Muscle of back (tissue), 11 donors: ENCODE data around the gene TOP2A. TPM values are rescaled to one million over a fixed set of nuclear protein-coding genes. Genes with fewer than 3 reads are reported as not detected.

Experiments
- DNase-seq, 3 donors: peaks; one replicate each; pipeline versions ENCODE4 v3.0.0 to v3.0.0-alpha.2; 2013
- polyA plus RNA-seq, 10 donors: library from polyadenylated mRNA; unstranded; fragments of 120-200 nt; gene quantifications; one replicate each; pipeline ENCODE4 v1.2.1, GENCODE V29; 2013; ENCODE audit not compliant: insufficient read length in 10 of 10

The TOP2A gene
- polyA plus RNA-seq, 10 donors = 50.2 to 119 (median 78.6) TPM

DNA sequence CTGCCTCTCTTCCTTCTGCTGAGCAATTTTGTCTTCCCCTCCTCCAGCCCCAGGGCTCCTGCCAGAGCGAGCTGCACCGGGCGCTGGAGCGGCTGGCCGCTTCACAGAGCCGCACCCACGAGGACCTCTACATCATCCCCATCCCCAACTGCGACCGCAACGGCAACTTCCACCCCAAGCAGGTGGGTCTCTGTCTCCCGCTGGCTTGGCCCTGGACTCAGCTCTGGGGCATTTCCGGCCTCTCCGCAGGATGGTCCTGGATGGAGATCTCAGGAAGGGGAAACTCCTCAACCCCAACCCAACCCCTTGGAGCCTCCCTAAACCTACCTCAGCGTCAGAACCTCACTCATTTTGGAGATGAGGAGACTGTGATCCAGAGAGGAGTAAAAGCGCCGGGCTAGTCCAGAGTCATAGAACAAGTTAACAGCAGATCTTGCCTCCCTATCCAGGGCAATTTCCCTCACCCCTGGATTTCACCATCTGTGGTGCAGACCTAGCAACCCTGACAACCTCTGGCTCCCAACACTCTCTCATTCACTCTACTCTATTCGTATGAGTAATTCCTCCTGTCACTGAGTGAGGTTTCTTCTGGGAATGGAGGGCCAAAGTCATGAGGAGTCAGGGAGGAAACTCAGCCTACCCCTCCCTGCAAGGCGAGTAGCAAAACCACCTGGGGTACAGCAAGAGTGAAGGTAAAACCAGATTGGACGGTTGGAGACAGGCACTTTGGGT lies 36.4 kb upstream of the TOP2A start:
- no peak for DNase-seq

- no peak for DNase-seq
These were observed 35.3 kb upstream of the TOP2A start for GRCh38 chr17:40452921-40453378.

DNA sequence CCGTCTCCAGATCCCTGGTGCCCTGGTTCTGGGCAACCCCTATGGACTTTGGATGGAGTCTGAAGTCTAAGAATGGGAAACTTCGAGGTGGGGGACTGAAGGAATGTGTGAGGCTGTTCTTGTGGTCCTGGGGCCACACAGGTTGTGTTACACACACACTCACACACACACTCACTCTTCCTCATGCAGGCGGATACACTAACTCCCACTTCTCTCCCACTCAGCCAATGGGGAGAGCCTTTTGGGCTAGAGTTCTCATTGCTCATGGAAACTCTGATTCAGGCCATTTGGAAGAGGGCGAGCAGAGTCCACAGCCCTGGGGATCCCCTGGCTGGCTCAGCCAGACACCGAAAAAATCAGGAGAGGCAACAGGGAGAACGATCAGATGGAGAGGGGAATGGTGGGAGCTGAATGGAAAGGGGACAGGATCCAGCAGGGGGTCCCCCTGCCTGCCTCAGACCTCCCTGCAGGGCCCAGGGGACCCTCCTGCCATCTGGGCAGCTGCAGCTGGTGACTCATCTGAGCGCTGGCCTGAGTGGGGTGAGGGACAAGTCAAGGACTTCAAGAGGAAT lies 34.6 kb upstream of the TOP2A start:
- peak; percentile 89 to 95 (median 90) for DNase-seq

GRCh38 chr17:40451420-40451819 lies 33.7 kb upstream of the TOP2A start:
- peak; percentile 81 to 93 (median 92) for DNase-seq

GRCh38 chr17:40450175-40450574 lies 32.5 kb upstream of the TOP2A start:
- no peak for DNase-seq

- DNase-seq = no peak
These were observed 31.1 kb upstream of the TOP2A start for GRCh38 chr17:40448639-40449261.

DNA sequence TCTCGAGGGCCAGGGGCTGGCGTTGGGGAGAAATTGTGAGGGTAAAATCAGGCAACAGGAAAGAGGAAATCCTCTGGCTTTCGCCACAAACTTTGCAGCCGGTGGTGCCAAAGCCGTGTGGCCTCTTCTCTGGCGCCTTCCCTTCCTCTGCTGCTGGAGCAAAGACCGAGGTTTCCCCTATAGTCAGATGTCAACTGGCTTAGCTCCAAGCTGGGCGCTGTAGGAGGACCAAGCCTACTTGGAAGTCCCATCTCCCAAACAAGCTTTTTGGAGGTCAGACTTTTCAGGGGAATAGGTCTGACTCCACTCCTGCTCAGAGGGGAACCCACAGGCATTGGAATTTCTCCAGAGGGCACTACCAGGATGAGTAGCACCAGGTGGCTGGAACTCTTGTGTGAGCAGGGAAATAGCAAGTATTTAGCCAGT lies 30.5 kb upstream of the TOP2A start:
- DNase-seq = no peak

- no peak for DNase-seq
These were observed 30.1 kb upstream of the TOP2A start for GRCh38 chr17:40447806-40448205.

DNA sequence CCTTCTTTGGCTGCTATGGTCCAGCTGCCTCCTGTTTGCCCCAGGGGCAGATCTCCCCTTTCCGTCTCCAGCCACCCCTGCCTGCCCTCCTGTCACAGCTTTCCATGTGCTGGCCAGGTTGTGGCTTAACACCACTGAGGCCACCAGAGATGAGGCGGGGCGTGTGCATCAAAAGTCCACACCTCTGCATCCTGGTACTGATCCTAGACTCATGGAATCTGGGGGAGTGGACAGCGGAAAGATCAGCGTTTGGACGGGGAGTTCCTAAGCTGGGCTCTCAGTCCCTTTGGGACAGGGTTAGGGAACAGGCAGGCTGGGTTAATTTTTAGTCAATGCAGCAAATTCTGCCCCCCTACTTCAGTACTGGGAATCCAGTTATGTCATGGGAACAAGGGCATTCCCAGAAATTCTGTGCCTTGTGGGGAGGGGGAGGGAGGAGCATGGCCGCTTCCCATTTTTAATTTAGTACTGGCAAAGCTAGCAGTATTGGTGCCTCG lies 29.5 kb upstream of the TOP2A start:
- DNase-seq = peak in 1 of 3 donors; percentile 52

DNA sequence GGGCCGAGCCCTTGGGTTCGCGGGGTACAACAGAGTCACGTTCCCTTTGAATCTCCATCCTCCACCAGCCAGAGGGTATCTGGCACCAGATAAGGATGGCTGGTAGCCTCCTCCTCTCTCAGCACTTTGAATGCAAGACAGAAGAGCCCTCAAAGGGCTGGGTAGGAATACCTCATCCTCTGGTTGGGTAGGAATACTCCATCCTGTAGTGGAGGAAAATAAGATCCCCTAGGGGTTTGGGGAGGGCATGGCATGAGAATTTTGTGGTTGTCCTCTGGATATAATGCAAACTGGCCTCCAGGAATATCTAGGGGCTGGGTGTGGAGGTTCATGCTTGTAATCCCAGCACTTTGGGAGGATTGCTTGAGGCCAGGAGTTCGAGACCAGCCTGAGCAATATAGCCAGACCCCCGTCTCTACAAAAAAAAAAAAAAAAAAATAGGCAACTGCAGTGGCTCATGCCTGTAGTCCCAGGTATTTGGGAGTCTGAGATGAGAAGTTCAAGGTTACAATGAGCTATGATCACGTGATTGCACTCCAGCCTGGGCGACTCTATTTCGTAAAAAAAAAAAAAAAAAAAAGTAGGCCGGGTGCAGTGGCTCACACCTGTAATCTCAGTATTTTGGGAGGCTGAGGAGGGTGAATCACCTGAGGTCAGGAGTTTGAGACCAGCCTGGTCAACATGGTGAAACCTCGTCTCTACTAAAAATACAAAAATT lies 28.2 kb upstream of the TOP2A start:
- no peak for DNase-seq

DNA sequence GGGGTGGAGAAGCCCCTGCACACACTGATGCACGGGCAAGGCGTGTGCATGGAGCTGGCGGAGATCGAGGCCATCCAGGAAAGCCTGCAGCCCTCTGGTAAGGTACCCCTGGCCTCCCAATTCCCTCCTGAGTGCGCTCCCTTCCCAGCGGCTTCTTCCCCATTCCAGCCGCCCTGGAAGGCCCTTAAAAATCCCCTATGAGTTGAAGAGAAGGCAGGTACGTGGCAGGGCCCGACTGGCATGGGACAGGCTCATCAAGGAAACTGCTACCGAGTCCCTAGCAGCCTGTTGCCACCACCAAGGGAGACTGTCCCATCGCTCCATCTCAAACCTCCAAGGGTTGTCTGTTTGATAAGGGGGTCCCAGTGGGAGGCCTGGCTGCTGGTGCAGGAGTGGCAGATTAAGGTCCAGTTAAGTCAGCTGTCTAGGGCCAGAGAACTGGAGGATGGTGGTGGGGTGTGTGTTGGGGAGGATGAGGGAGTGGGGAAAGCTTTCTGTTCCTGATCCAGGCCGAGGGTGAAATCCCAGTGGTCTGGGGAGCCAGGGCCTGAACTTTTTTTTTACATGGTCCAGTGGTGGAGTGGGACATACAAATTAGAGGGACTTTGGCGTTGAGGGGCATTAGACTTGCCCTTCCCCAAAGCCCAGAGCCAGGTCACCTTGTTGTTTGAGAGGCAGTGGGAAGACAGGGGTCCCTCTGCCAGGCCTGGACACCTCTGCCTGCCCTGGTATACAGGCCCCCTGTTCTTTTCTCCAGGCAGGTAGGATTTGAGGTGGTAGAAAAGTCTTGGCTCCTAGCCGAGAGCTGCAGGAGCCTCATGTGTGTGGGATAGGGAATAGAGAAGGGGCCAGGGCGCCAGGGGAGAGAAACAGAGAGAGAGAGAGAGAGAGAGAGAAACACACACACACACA lies 26.5 kb upstream of the TOP2A start:
- peak in 1 of 3 donors; percentile 61 for DNase-seq

- DNase-seq = peak; percentile 69 to 93 (median 84)
These were observed 25.7 kb upstream of the TOP2A start, which contains the start of gene IGFBP4 for GRCh38 chr17:40443196-40443987. Gene IGFBP4, plus strand, starts transcription at chr17:40443450. Its CDS starts 286 bp downstream, at chr17:40443736.

- no peak for DNase-seq
These were observed 24.9 kb upstream of the TOP2A start for GRCh38 chr17:40442392-40443195.

- no peak for DNase-seq
These were observed 22.5 kb upstream of the TOP2A start for GRCh38 chr17:40440166-40440565.

DNA sequence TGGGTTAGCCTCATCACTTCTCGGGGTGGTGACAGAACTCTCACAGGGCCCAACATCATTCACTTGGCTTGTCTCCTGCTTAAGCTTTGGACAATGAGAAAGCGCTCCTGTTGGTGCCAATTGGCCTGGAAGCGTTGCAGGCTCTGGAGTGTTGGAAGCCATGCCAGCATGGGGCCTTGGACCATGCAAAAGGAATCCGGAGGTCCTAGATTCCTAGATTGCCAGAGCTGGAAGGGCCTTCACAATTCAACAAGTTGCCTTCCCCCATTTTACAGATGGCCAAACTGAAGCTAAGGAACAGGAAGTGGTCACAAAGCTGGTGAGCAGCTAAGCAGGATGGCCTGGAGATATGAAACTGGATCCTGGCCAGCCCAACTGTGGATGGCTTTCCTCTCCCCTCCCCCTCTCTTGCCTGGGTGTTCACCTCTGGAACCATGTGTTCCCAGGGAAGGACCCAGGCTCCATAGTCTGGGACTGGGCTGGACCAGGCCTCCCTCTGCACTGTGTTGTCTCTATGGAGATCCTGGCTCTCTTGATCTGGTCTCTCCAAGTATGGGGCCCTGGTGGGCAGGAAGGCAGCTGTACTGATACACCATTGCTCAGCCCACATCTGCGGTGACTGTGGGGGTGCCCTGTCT lies 19.5 kb upstream of the TOP2A start:
- no peak for DNase-seq

- no peak for DNase-seq
These were observed 18.9 kb upstream of the TOP2A start for GRCh38 chr17:40436636-40437035.

DNA sequence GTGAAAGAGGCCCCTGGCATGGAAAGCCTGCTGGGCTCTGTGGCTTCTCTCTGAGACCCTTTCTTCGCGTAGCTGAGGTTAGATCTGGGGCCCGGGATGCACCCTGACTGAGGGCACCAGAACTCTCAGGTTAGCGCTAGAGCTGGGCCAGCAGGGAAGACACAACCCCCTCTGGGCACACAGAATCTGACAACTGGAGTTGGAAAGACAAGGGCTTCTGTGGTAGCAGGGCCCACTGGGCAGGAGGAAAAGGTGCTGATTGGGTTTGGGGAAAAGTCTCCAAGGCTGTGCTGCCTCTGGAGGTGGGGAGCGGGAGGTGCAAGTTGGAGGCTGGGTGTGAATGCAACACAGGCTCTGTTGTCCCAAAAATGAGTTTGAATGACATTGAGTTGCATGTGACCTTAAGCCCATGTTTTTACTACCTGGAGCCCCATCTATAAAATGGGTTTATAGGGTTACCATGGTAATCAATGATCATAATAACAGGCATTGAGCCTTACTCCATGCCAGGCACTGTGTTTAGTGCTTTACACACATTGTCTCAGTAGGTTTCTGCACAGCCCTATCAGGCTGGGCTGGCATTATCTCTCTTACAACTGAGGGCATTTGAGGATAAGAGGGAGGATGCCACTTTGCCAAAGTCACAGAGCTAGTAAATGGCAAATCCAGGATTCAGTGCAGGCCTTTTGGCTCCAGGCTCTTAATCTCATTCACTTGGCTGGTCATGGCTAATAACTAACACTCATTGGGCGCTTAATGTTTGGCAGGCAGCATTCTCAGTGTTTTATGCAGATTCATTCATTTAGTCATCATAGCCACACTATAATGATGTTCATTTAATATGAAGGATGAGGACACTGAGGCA lies 16.1 kb upstream of the TOP2A start:
- DNase-seq = peak in 1 of 3 donors; percentile 30
